ENCODE results near the gene KRT71.

Gene KRT71

GRCh38 chr12:52528641-52529143 is 24.3 kb downstream of the KRT71 start:
- CTCF ChIA-PET: interaction anchor here (1.3 kb wide), 1 partner anchor 54 kb away, joined by 4 read pairs; no protein-coding TSS in a partner anchor

GRCh38 chr12:52527121-52527800 is 25.7 kb downstream of the KRT71 start:
- H3K9me3 ChIP-seq (ENCODE audit: control extremely low read depth in 1 of 5, control insufficient read depth in 4 of 5, insufficient read depth in 2 of 5, low read depth in 1 of 5, low read length in 4 of 5): no peaks in the 10 kb centered on the region
- H3K27ac ChIP-seq (ENCODE audit: insufficient read depth in 1 of 2, low read depth in 1 of 2, low read length in 2 of 2, poor library complexity in 1 of 2, severe bottlenecking in 2 of 2): no peak overlapping the region
- peaks cover 0 to 11% (median 4%) of the 10 kb centered on the region in 5 experiments for H3K27me3 ChIP-seq (replicated peaks in 2 of 5; ENCODE audit: control insufficient read depth in 4 of 5, insufficient read depth in 5 of 5, low read length in 4 of 5)
- no peaks in the 10 kb centered on the region for H3K4me1 ChIP-seq (ENCODE audit: control extremely low read depth in 1 of 4, control insufficient read depth in 4 of 4, insufficient read depth in 4 of 4, low read length in 3 of 4)
- ChIA-PET CTCF (no interaction called here), POLR2A (no interaction called here)
- H3K4me3 ChIP-seq (ENCODE audit: control insufficient read depth in 1 of 7, extremely low read depth in 1 of 7, insufficient read depth in 4 of 7, low read depth in 2 of 7, low read length in 6 of 7): no peak overlapping the region
- no peak for DNase-seq
- 46% methylated on average over 2 of the region's 4 CpGs for WGBS (ENCODE audit: insufficient coverage)
- no peaks in the 10 kb centered on the region for H3K36me3 ChIP-seq (ENCODE audit: control insufficient read depth in 4 of 4, insufficient read depth in 4 of 4, low read length in 3 of 4)

More at GRCh38 chr12:52528641-52529143, 24.3 kb downstream of the KRT71 start:
- H3K4me3 ChIP-seq (ENCODE audit: control insufficient read depth in 1 of 7, extremely low read depth in 1 of 7, insufficient read depth in 4 of 7, low read depth in 2 of 7, low read length in 6 of 7): no peak overlapping the region
- no peak for DNase-seq
- peaks cover 0 to 9% (median 0%) of the 10 kb centered on the region in 5 experiments for H3K27me3 ChIP-seq (replicated peaks in 2 of 5; ENCODE audit: control insufficient read depth in 4 of 5, insufficient read depth in 5 of 5, low read length in 4 of 5)
- POLR2A ChIA-PET: no interaction called here
- no peaks in the 10 kb centered on the region for H3K9me3 ChIP-seq (ENCODE audit: control extremely low read depth in 1 of 5, control insufficient read depth in 4 of 5, insufficient read depth in 2 of 5, low read depth in 1 of 5, low read length in 4 of 5)
- no peak overlapping the region for H3K27ac ChIP-seq (ENCODE audit: insufficient read depth in 1 of 2, low read depth in 1 of 2, low read length in 2 of 2, poor library complexity in 1 of 2, severe bottlenecking in 2 of 2)
- no peaks in the 10 kb centered on the region for H3K36me3 ChIP-seq (ENCODE audit: control insufficient read depth in 4 of 4, insufficient read depth in 4 of 4, low read length in 3 of 4)
- WGBS (ENCODE audit: insufficient coverage): 98% methylated on average over 8 of the region's 8 CpGs
- H3K4me1 ChIP-seq (ENCODE audit: control extremely low read depth in 1 of 4, control insufficient read depth in 4 of 4, insufficient read depth in 4 of 4, low read length in 3 of 4): no peaks in the 10 kb centered on the region

DNA sequence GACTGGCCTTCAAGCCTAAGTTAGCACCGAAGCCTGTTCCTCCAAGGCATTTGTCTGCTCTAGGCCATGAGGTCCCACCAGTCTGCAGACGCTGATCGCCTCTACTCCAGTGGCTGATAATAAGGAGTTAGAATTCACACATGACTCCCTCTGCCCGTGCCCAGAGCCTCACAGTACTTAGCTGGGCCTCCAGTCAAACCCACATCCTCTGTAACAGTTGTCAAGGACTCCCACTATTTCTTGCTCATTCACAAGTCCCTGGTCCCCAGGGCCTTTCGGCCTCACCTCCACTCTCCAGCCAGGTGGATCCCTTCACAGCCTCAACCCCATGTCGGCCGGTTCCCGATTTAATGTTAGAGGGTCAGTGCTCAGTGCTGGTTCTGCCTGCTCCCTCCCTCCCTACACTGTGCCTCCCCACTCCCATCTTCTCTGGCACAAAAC is 26.4 kb downstream of the KRT71 start:
- ChIA-PET POLR2A (no interaction called here), CTCF (no interaction called here)
- WGBS (ENCODE audit: insufficient coverage): 67% methylated on average over 5 of the region's 8 CpGs
- H3K9me3 ChIP-seq (ENCODE audit: control extremely low read depth in 1 of 5, control insufficient read depth in 4 of 5, insufficient read depth in 2 of 5, low read depth in 1 of 5, low read length in 4 of 5): no peaks in the 10 kb centered on the region
- no peak for DNase-seq
- no peaks in the 10 kb centered on the region for H3K4me1 ChIP-seq (ENCODE audit: control extremely low read depth in 1 of 4, control insufficient read depth in 4 of 4, insufficient read depth in 4 of 4, low read length in 3 of 4)
- no peak overlapping the region for H3K27ac ChIP-seq (ENCODE audit: insufficient read depth in 1 of 2, low read depth in 1 of 2, low read length in 2 of 2, poor library complexity in 1 of 2, severe bottlenecking in 2 of 2)
- H3K36me3 ChIP-seq (ENCODE audit: control insufficient read depth in 4 of 4, insufficient read depth in 4 of 4, low read length in 3 of 4): no peaks in the 10 kb centered on the region
- peaks cover 0 to 9% (median 4%) of the 10 kb centered on the region in 5 experiments for H3K27me3 ChIP-seq (replicated peaks in 2 of 5; ENCODE audit: control insufficient read depth in 4 of 5, insufficient read depth in 5 of 5, low read length in 4 of 5)
- no peak overlapping the region for H3K4me3 ChIP-seq (ENCODE audit: control insufficient read depth in 1 of 7, extremely low read depth in 1 of 7, insufficient read depth in 4 of 7, low read depth in 2 of 7, low read length in 6 of 7)

GRCh38 chr12:52525661-52526499 is 27.1 kb downstream of the KRT71 start:
- 94% methylated on average over 13 of the region's 13 CpGs for WGBS (ENCODE audit: insufficient coverage)
- H3K9me3 ChIP-seq (ENCODE audit: control extremely low read depth in 1 of 5, control insufficient read depth in 4 of 5, insufficient read depth in 2 of 5, low read depth in 1 of 5, low read length in 4 of 5): no peaks in the 10 kb centered on the region
- H3K27me3 ChIP-seq (replicated peaks in 2 of 5; ENCODE audit: control insufficient read depth in 4 of 5, insufficient read depth in 5 of 5, low read length in 4 of 5): peaks cover 0 to 9% (median 4%) of the 10 kb centered on the region in 5 experiments
- H3K27ac ChIP-seq (ENCODE audit: insufficient read depth in 1 of 2, low read depth in 1 of 2, low read length in 2 of 2, poor library complexity in 1 of 2, severe bottlenecking in 2 of 2): no peak overlapping the region
- H3K4me1 ChIP-seq (ENCODE audit: control extremely low read depth in 1 of 4, control insufficient read depth in 4 of 4, insufficient read depth in 4 of 4, low read length in 3 of 4): no peaks in the 10 kb centered on the region
- POLR2A ChIA-PET: no interaction called here
- no peak overlapping the region for H3K4me3 ChIP-seq (ENCODE audit: control insufficient read depth in 1 of 7, extremely low read depth in 1 of 7, insufficient read depth in 4 of 7, low read depth in 2 of 7, low read length in 6 of 7)
- DNase-seq: no peak
- no peaks in the 10 kb centered on the region for H3K36me3 ChIP-seq (ENCODE audit: control insufficient read depth in 4 of 4, insufficient read depth in 4 of 4, low read length in 3 of 4)
- CTCF ChIA-PET: no interaction called here

GRCh38 chr12:52524898-52525591 is 27.9 kb downstream of the KRT71 start:
- Histone ChIP-seq H3K36me3 (ENCODE audit: control insufficient read depth in 4 of 4, insufficient read depth in 4 of 4, low read length in 3 of 4) (no peaks in the 10 kb centered on the region), H3K4me1 (ENCODE audit: control extremely low read depth in 1 of 4, control insufficient read depth in 4 of 4, insufficient read depth in 4 of 4, low read length in 3 of 4) (no peaks in the 10 kb centered on the region), H3K27ac (ENCODE audit: insufficient read depth in 1 of 2, low read depth in 1 of 2, low read length in 2 of 2, poor library complexity in 1 of 2, severe bottlenecking in 2 of 2) (no peak overlapping the region), H3K4me3 (ENCODE audit: control insufficient read depth in 1 of 7, extremely low read depth in 1 of 7, insufficient read depth in 4 of 7, low read depth in 2 of 7, low read length in 6 of 7) (no peak overlapping the region), H3K27me3 (replicated peaks in 2 of 5; ENCODE audit: control insufficient read depth in 4 of 5, insufficient read depth in 5 of 5, low read length in 4 of 5) (peaks cover 0 to 13% (median 4%) of the 10 kb centered on the region in 5 experiments), H3K9me3 (ENCODE audit: control extremely low read depth in 1 of 5, control insufficient read depth in 4 of 5, insufficient read depth in 2 of 5, low read depth in 1 of 5, low read length in 4 of 5) (no peaks in the 10 kb centered on the region)
- ChIA-PET POLR2A (no interaction called here), CTCF (no interaction called here)
- 95% methylated on average over 4 of the region's 5 CpGs for WGBS (ENCODE audit: insufficient coverage)
- no peak for DNase-seq

DNA sequence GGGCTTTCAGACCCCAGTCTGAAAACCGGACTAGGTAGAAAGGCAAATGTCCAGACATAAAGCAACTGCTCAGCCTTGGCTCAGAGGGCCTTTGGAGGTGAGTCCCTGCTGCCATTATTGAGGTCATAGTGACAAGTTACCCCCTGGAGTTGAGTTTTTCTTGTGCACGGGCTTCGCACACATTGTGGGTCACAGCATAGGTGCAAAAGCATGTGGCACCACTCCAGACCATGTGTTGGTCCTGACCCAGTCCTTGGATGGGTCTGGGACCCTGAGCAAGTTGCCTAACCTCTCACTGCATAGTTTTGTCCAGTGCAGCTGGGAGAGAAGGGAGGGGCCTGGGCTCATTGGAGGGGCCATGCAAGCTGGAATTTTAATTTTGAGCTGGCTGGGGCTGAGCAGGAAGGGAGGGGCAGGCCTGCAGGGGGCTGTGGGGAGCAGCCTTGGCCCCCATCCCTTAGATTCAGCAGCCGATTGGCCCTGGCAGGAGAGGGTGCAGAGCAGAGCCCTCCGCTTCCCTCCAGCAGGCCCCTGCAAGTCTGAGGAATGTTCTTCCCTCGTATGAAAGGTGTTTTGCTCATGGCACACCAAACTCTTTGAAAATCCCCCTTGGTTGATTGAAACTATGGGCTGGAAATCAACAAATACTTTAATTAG is 28.6 kb downstream of the KRT71 start:
- peaks cover 0 to 15% (median 4%) of the 10 kb centered on the region in 5 experiments for H3K27me3 ChIP-seq (replicated peaks in 2 of 5; ENCODE audit: control insufficient read depth in 4 of 5, insufficient read depth in 5 of 5, low read length in 4 of 5)
- no peaks in the 10 kb centered on the region for H3K9me3 ChIP-seq (ENCODE audit: control extremely low read depth in 1 of 5, control insufficient read depth in 4 of 5, insufficient read depth in 2 of 5, low read depth in 1 of 5, low read length in 4 of 5)
- H3K4me1 ChIP-seq (ENCODE audit: control extremely low read depth in 1 of 4, control insufficient read depth in 4 of 4, insufficient read depth in 4 of 4, low read length in 3 of 4): no peaks in the 10 kb centered on the region
- WGBS (ENCODE audit: insufficient coverage): 100% methylated on average over 5 of the region's 6 CpGs
- CTCF ChIA-PET: interaction anchor here (0.9 kb wide), 1 partner anchor 8 kb away, joined by 3 read pairs; no protein-coding TSS in a partner anchor
- no peak for DNase-seq
- H3K36me3 ChIP-seq (ENCODE audit: control insufficient read depth in 4 of 4, insufficient read depth in 4 of 4, low read length in 3 of 4): no peaks in the 10 kb centered on the region
- H3K27ac ChIP-seq (ENCODE audit: insufficient read depth in 1 of 2, low read depth in 1 of 2, low read length in 2 of 2, poor library complexity in 1 of 2, severe bottlenecking in 2 of 2): no peak overlapping the region
- POLR2A ChIA-PET: no interaction called here
- no peak overlapping the region for H3K4me3 ChIP-seq (ENCODE audit: control insufficient read depth in 1 of 7, extremely low read depth in 1 of 7, insufficient read depth in 4 of 7, low read depth in 2 of 7, low read length in 6 of 7)

Measured in common myeloid progenitor, CD34-positive (primary cell).